Measurements from ENCODE around the gene ITGB5.
"Not testable (repeated sequence)": the region's sequence is repeated elsewhere in the genome, so short reads cannot be mapped to it uniquely, and the experiment has no call there.

Gene ITGB5

DNA sequence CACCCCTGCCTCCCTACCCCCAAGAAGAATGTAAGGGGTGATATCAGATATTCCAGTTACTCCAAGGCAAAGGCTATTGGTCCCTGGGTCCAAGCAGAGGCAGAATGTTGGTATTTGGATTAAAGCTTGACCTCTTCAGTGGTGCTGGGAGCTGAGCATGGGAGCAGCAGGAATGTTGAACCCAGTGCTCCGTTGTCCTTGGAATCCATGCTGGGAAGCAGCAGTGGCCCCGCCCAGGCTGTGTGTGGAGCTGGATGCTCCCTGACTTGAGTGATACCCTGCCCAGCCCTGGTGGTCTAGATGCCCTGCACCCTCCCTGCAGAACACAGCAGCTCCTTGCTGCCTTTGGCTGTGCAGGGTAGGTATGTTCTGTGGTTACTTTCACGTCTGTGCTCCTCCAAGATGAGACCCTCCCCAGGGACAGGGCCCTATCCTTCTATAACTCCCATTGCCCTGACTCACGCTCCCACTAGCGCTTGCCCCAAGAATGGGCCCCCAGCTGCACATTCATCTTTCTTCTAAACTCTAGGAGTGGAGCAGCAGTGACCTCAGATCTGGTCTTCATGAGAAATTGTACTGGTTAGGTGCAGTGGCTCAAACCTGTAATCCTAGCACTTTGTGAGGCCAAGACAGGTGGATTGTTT is 121.8 kb downstream of the ITGB5 start:
- no peak for DNase-seq

DNA sequence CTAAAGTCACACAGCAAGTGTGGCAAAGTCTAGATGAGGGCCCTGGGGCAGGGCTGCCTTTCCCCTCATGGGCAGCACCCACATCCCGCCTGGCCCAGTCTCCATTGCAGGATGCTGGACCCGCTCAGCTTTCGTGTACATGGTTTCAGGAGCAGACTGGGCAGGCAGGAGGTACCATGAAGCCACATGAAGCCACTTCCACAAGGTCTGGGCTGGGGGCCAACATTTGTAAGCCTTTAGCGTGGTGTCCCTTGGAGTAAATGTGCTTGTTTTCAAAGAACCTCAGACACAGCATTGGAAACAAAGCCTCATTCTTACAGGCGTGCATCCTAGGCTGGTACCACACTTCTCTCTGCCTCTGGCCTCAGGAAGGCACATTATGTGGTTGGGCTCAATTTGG is 122.4 kb downstream of the ITGB5 start:
- no peak for DNase-seq

DNA sequence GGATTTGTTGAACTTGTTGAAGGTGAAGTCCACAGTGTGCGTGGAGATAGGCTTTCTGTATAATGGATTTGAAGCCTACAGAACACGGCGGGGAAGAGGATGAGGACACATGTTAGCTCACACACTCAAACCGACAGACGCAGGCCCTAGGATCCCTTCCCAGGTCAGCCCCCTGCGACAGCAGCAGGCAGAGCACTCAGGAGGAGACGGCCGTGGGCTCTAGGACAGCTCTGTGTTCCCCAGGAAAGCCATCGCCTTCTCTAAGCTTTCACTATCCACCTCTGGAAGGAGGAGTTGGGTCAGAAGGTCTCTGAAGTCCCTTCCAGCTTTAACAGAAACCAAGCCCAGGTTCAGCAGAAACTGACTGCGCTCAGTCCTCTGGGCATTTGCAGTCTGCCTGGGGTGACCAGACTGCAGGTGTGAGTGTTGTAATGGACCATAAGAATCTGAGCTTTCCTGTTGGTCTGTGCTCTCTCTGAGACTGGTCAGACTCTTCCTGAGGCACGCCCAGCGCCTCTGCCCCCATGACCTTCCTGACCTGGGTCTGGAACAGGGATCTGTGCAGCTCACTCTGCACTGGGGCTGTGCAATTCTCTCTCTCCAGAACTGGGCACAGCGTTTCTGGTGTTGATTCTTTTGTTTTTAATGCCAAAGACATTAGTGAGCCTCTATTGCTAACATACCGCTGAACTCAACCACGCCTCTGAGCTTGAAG is 123.4 kb downstream of the ITGB5 start:
- no peak for DNase-seq

DNA sequence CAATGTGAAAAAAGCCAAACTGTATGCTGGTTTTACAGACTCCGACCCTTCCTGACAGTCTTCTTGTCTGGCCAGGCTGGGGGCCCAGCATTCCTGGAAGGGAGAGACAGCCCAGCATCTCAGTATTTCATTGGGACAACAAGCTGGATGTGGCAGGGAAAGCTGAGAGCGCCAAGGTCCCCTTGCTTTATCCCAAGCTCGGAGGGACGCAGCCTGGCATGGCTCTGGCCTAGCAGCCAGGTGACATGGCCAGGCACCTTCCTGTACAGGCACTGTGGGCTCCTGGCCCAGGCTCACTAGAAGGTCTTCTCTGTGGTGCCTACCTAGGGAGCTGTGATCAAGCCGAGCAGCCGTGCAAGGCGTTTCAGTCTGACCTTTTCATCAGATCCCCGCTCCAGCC is 124.0 kb downstream of the ITGB5 start:
- DNase-seq = no peak

DNA sequence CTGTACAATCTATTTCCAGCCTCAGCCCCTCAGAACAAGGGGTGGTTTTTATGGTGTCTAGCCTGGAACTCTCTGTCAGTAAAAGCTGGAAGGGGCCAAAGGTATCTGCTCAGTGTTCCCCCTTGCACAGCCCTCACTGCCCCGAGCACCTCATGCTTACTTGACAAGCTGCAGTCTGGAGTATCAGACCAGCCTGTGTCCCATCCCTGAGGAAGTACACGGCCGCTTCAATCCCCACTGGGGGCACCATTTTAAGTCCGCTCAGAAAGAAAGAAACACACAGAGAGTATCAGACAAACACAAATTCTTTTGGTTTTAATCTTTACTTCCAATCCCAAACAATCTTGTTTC is 124.5 kb downstream of the ITGB5 start:
- DNase-seq = no peak

DNA sequence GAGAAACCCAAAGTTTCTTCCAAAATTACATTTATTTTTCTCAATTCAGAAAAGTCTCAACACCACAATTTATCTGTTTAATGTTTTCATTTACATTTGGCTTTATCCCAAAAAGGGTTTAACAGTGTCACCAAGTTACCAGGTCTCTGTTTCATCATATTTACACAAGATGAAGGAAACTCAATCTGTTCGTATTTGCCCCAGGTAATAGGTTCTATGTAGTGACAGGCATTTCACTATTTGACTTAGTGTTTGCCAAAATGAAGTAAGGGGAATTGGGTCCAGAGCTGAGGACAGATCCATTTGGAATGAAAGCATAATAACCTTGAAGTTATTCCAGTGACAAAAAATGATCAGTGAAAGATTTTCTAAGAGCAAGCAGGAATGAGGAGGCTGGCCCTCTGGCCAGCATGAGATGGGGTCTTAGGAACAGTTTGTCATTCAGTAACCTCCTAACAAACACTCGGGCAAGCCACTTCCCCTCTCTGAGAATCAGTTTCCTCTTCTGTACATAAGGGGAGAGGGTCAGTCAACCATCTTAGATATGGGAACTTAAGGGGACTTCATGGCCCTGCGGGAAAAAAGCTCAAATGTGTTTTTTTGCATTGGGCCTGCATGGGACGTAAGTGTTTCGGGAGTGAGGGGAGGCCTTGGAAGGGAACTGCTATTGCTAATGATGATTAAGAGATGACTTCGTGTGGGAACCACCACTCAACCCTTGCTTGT is 125.1 kb downstream of the ITGB5 start:
- no peak for DNase-seq

DNA sequence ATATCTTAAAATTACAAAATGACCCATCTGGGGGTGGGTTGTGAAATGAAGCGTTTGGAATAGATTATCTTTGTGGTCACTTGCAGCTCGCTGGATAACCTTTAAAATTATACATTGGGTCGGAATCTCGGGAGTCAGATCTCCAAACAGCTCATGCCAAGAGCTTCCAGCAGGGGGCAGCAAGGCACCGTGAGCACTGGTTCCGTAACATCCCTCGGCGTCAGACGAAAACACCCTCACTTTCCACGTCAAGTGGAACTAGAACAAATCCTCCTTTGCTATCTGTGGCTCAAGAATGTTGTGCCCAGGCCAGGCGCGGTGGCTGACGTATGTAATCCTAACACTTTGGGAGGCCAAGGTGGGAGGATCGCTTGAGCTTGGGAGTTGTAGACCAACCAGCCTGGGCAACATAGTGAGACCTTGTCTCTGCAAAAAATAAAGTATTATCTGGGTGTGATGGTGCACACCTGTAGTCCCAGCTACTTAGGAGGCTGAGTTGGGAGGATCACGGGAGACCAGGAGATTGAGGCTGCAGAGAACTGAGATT is 125.8 kb downstream of the ITGB5 start:
- DNase-seq = peak; percentile 78

DNA sequence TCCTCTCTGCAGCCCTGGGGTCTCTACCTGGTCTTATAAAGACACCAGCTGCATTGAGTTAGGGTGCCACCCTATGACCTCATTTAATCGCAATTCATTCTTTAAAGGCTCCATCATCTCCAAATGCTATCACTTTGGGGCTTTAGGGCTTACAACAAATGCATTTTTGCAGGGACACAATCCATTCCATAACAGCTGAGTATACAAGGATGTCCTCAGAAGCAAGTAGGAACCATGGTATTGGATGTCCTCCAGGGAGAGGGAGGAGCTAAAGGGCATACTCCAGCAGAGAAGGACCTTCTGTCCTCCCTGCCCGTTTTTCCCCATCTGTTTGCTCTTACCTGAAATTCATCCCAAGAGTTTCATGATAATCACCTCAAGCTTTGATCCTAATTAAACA is 126.6 kb downstream of the ITGB5 start:
- no peak for DNase-seq

DNA sequence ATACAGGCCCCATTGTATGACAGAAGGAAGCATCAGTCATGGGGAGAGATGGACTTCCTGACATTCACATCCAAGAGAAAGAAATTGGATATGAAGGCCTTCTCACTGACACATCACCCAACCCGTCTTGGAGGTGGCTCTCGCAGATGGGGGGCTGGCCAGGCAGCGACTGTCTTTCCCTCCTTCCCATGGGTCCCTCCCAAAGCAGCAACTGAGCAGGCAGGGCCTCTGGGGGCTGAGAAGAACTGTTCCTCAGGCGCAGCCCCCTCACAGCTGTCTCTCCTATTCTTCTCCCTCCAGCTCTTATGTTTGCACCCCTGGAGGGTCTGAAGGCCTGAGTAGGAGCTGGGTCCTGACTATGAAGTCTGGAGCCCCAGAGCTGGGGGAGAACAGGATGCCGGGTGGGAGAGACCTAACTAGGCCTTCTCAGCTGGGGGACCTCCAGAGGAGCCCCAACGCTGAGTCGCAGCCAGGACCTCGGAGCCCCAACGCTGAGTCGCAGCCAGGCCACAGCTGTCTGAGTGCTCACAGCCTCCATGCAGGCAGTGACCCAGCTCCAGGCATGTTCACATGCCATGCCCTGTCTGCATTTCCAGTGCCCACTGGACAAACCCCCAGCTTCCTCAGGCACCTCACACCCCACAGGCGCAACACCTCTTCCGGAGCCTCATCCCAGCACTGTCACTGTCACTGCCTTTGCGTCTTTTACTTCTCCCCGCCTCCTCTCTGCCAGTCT is 127.3 kb downstream of the ITGB5 start:
- no peak for DNase-seq

DNA sequence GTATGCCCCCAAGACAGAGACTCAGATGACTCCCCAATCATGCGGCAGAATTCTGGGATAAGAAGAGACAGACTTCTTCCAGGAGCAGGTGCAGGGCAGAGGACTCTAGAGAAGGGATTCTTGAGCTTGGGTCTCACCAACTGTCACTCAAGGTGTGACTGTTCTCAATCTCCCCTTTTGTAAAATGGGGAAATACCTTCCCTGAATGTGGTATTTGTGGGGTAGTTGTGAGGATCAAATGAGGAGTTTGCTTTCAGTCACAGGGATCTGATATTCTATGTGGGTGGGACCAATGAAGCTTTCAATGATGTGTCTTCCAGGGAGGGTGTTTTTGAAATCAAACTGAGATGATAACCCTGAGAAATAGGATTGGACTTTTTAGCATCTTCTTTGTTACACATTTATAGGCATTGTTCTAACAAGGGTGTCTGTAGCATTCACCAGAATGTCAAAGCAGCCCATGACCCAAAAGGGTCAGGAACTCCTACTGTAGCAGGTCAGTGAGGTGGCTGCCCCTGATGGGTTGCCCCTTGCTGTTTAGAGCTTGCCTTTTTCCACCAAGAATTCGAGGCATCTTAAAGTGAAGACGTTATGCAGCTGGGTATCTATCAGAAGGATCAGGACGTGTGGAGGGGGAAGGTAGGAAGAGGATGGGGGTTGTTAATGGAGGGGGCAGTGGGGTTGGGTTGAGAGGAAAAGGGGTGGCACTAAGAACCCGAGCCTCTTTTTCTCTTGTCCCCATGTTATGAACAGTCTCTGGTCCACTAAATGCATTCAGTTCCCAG is 128.1 kb downstream of the ITGB5 start:
- no peak for DNase-seq

DNA sequence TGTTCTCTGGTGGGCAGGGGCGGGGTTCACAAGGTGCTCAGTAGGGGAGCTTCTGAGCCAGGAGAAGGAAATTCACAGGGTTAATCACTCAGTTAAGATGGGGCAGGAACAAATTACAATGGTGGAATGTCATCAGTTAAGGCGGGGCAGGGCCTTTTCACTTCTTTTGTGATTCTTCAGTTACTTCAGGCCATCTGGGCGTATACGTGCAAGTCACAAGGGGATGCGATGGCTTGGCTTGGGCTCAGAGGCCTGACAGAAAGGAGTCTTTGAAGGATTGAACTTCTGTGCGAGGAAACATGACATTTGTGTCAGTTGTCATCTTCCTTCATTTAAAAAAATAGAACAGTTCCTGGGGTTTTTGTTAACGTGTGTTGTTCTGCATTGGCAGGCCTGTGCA is 129.2 kb downstream of the ITGB5 start:
- DNase-seq = not testable (repeated sequence)

DNA sequence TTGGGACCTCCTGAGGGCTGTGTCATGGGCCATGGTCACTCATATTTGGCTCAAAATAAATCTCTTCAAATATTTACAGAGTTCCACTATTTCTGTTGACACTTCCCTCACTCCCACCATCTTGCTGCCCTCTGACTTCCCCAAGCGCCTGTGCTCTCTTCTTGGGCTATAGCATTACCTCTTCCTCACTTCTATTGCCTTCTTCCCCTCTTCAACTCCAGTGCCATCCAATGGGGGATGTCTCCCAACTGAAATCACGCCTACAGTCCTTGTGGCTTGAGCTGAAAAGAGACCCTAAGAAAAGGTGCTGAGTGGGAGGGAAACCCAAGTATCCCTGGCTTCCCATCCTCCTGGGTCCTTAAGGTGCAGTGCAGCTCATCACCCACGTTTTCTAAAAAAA is 135.1 kb downstream of the ITGB5 start:
- DNase-seq = no peak

DNA sequence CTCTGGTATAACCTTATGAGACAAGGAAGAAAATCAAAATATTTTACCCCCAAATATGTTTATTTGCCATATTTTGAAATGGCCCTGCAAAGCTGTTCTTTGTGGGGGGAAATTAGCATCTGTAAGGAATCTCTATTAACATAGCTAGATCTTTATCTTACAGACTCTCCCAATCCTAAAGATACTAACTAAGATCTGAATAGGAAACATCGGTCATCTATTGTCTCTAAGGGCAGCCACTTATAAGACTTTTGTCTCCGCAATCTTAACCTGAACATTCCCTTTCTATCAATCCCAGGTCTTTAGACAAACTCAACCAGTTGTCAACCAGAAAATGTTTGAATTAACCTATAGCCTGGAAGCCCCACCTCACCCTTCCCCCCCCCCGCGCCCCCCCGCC is 135.7 kb downstream of the ITGB5 start:
- no peak for DNase-seq

DNA sequence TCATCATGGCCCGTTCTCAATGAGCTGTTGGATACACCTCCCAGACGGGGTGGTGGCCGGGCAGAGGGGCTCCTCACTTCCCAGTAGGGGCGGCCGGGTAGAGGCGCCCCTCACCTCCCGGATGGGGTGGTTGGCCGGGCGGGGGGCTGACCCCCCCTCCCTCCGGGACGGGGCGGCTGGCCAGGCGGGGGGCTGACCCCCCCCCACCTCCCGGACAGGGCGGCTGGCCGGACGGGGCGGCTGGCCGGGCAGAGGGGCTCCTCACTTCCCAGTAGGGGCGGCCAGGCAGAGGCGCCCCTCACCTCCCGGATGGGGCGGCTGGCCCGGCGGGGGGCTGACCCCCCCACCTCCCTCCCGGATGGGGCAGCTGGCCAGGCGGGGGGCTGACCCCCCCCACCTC is 137.3 kb downstream of the ITGB5 start:
- not testable (repeated sequence) for DNase-seq

DNA sequence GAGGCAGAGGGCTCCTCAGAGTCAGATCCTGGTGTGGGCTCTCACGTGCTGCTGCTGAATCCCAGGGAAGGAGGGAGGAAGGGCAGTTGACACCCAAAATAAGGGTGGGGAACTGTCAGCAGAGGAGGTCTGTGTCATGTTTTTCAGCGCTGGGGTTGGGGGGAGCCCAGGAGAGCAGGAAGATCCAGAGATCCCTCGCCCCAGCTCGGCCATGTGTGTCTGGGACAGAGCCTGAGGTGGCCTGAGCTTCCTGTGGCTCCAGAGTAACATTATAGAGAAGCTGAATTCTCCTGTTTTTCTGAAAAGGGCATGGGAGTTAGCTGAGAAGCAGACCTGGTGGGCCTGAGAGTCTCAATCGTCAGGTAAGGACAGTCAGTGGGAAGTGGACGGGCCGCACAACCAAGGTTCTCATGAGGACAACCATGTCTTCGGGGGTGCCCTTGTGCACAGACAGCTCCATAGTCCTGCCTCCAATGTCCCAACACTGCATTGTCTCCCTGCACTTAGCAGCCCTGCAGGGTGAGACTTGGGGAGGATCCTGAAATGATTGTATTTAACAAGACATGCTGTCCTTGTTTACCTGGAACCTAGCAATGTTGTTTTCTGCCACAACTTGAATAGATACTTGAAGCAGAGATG is 138.5 kb downstream of the ITGB5 start:
- DNase-seq = no peak

DNA sequence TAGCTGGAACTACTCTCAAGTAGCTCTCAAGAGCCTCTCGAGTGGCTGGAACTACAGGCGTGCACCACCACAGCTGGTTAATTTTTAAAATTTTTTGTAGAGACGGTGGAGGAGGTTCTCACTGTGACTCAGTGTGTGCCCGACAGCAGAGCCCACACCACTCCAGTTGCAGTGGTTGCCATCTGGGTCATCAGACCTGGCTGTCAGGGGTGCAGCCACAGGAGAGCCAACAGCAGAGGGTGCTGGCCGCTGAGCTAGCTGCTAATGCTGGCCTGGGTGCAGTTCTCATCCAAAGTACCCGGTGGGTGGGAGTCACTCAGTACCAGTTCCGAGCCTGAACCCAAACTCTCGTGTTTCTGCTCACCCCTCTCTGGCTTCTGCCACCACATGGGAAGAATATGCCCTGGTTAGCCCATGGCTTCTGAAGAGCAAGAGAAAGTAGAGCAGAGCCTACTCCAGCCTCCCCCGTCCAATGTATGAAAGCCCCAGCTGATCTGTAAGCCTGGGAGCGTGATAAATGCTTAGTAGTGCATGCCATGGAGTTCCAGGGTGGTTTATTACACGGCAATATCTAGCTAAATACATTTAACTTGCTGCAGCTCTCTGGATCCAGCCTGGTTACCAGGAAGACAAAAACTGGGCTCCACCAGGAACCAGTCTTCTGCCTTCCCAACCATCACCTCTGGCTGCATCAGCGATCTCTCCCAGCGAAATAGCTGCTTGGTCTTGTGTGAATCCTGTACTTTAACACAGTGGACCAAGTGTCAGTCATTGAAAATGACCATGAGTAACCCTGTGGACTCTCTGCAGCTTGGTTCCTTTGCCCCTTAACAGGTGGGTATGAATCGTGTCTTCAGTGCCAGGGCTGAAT is 139.8 kb downstream of the ITGB5 start:
- no peak for DNase-seq

DNA sequence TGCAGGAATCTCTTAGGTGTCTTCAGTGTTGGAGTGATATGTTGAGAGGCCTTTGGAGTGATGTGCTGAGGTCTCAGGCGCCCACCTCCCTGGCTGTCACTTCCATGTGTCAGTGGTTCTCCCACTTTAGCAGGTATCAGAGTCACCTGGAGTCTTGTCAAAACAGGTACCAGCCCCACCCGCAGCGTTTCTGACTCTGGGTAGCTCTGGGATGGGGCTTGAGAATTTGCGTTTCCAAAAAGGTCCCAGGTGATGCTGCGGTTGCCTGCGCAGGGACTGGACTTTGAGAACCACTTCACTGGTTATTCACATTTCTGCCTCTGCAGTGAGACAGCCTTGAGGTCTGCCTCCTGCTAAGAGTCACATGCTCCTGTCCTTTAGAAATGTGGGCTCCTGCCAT is 141.4 kb downstream of the ITGB5 start:
- DNase-seq = no peak

DNA sequence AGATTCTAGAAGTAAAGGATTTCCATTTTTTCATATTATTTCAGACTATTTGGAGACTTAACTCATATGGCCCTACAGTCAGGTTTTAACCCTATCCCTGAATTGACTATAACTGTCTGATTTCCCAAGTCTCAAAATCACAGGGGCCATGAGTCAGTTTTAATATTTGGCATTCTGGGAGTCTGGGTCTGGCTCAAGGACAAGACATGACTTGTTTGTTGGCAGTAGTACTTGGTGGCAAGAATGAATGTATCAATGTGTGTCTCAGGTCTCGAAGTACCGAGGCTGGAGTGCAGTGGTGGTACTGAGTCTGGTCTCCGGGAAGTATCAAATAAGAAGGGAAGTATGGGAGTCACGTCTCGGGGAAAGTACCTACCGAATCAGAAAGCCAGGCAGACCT is 146.1 kb downstream of the ITGB5 start:
- no peak for DNase-seq

DNA sequence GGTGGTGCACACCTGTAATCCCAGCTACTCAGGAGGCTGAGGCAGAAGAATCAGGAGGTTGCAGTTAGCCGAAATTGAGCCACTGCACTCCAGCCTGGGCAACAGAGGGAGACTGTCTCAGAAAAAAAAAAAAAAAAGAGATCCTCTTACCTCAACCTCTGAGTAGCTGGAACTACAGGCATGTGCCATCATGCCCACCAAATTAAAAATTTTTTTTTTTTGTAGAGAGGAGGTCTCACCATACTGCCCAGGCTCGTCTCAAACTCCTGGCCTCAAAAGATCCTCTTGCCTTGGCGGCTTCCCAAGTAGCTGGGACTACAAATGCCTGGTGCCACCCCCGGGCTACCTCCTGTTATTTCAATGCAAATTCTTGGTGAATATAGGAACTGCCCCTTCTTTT is 155.4 kb downstream of the ITGB5 start:
- DNase-seq = peak; percentile 36

DNA sequence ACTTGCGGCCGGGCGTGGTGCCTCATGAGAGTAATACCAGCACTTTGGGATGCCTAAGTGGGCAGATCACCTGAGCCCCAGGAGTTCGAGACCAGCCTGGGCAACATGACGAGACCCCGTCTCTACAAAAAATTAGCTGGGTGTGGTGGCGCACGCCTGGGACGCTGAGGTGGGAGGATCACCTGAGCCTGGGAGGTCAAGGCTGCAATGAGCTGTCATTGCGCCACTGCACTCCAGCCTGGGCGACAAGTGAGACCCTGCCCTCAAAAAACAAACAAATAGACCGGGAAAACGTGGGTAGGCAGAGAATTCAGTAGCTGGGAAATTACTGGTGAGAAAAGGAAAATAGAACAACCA is 156.2 kb downstream of the ITGB5 start:
- no peak for DNase-seq

Measured in NCI-H1105 treated with DMSO at 0.1 percent for 48 hours (cell line).